SK-N-SH treated with all-trans-retinoic acid at 6 μM for 48 hours (cell line): ENCODE data around the gene VSIG4.

Source experiments
- ATAC-seq: fragments of 200-7000 bp; cut with Tn5 transposase; 3 replicates; pipeline ENCODE4 v1.9.1; 2020; ENCODE audit warnings: mild to moderate bottlenecking, moderate library complexity
- ARNTL ChIP-seq: fragments of 450-650 bp; formaldehyde crosslinking; IDR thresholded peaks from 2 replicates; pipeline ENCODE4 v1.5.0; 2020; ENCODE audit warnings: low read depth, mild to moderate bottlenecking, moderate library complexity, borderline replicate concordance
- BACH2 ChIP-seq: fragments of 250-450 bp; sonication (Bioruptor Pico); IDR thresholded peaks from 2 replicates; pipeline ENCODE4 v1.9.0; 2021; ENCODE audit warnings: mild to moderate bottlenecking, borderline replicate concordance
- CSDC2 ChIP-seq: fragments of 250-450 bp; sonication (Bioruptor Pico); IDR thresholded peaks from 2 replicates; pipeline ENCODE4 v1.5.0; 2020; ENCODE audit warnings: mild to moderate bottlenecking, moderate library complexity
- ESRRG ChIP-seq: fragments of 250-450 bp; sonication (Bioruptor Pico); IDR thresholded peaks from 2 replicates; pipeline ENCODE4 v1.6.1; 2021; ENCODE audit warnings: mild to moderate bottlenecking
- GLIS3 ChIP-seq: fragments of 250-450 bp; sonication (Bioruptor Pico); IDR thresholded peaks from 2 replicates; pipeline ENCODE4 v1.5.0; 2020; ENCODE audit warnings: mild to moderate bottlenecking, moderate library complexity
- ISL1 ChIP-seq: fragments of 250-450 bp; sonication (Bioruptor Pico); IDR thresholded peaks from 2 replicates; pipeline ENCODE4 v2.1.2; 2022; ENCODE audit warnings: mild to moderate bottlenecking, moderate library complexity
- OSR1 ChIP-seq: fragments of 250-450 bp; sonication (Bioruptor Pico); IDR thresholded peaks from 2 replicates; pipeline ENCODE4 v1.8.0; 2022; ENCODE audit warnings: moderate library complexity, mild to moderate bottlenecking, inconsistent platforms
- PPARA ChIP-seq: fragments of 250-450 bp; sonication (Bioruptor Pico); IDR thresholded peaks from 2 replicates; pipeline ENCODE4 v1.5.0; 2020; ENCODE audit warnings: mild to moderate bottlenecking, borderline replicate concordance
- RARB ChIP-seq: fragments of 250-450 bp; sonication (Bioruptor Pico); IDR thresholded peaks from 2 replicates; pipeline ENCODE4 v1.8.0; 2021; ENCODE audit warnings: mild to moderate bottlenecking, moderate library complexity
- TOX ChIP-seq: fragments of 250-450 bp; sonication (Bioruptor Pico); IDR thresholded peaks from 2 replicates; pipeline ENCODE4 v1.8.0; 2021; ENCODE audit warnings: mild to moderate bottlenecking, moderate library complexity, borderline replicate concordance
- ZC3H10 ChIP-seq: fragments of 250-450 bp; sonication (Bioruptor Pico); IDR thresholded peaks from 2 replicates; pipeline ENCODE4 v1.5.1; 2021; ENCODE audit warnings: mild to moderate bottlenecking, moderate library complexity
- ZFP3 ChIP-seq: fragments of 250-450 bp; sonication (Bioruptor Pico); IDR thresholded peaks from 2 replicates; pipeline ENCODE4 v1.5.0; 2020; ENCODE audit warnings: mild to moderate bottlenecking, moderate library complexity
- ZFP30 ChIP-seq: fragments of 450-650 bp; formaldehyde crosslinking; IDR thresholded peaks from 2 replicates; pipeline ENCODE4 v1.5.0; 2022; ENCODE audit warnings: mild to moderate bottlenecking, moderate library complexity
- ZNF565 ChIP-seq: fragments of 450-650 bp; formaldehyde crosslinking; conservative IDR thresholded peaks from 2 replicates; pipeline ENCODE4 v1.5.0; 2020; ENCODE audit warnings: low read depth, mild to moderate bottlenecking, moderate library complexity
- ZNF70 ChIP-seq: fragments of 450-650 bp; formaldehyde crosslinking; IDR thresholded peaks from 2 replicates; pipeline ENCODE4 v1.5.0; 2020; ENCODE audit warnings: mild to moderate bottlenecking, moderate library complexity
- TF ChIP-seq, protein P1 (sequence below): fragments of 250-450 bp; sonication (Bioruptor Pico); IDR thresholded peaks from 2 replicates; pipeline ENCODE4 v1.8.0; 2021; ENCODE audit warnings: low read depth, mild to moderate bottlenecking, moderate library complexity, borderline replicate concordance
- TF ChIP-seq, protein P2 (sequence below): fragments of 250-450 bp; sonication (Bioruptor Pico); IDR thresholded peaks from 2 replicates; pipeline ENCODE4 v1.5.1; 2020; ENCODE audit warnings: low read depth, mild to moderate bottlenecking, moderate library complexity
- TF ChIP-seq, protein P3 (sequence below): fragments of 250-450 bp; sonication (Bioruptor Pico); IDR thresholded peaks from 2 replicates; pipeline ENCODE4 v1.8.0; 2020; ENCODE audit warnings: mild to moderate bottlenecking, moderate library complexity, borderline replicate concordance
- TF ChIP-seq, protein P4 (sequence below): fragments of 250-450 bp; sonication (Bioruptor Pico); IDR thresholded peaks from 2 replicates; pipeline ENCODE4 v1.5.1; 2021; ENCODE audit warnings: mild to moderate bottlenecking, moderate library complexity

Gene VSIG4, protein sequence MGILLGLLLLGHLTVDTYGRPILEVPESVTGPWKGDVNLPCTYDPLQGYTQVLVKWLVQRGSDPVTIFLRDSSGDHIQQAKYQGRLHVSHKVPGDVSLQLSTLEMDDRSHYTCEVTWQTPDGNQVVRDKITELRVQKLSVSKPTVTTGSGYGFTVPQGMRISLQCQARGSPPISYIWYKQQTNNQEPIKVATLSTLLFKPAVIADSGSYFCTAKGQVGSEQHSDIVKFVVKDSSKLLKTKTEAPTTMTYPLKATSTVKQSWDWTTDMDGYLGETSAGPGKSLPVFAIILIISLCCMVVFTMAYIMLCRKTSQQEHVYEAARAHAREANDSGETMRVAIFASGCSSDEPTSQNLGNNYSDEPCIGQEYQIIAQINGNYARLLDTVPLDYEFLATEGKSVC

DNA sequence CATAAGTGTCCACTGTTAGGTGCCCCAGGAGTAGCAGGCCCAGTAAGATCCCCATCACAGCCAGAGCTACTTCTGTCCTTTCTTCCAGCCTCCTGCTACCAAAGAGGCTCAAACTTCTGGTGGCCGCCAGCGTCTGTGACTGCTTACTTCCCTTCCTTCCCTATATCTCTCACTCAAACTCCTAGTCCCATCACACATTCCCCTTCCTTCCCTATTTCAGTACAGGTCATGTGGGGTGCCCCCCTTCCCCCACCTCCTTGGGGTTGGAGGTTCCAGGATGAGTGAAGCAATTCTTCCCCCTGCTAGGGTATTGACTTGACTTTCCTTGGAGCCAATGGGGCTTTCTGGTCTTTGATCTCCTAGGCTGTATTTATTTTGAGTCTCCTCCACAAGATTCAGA, at the start of gene VSIG4:
TSS of gene VSIG4 (minus strand) at position 137 of the 400 bp plus-strand sequence. CDS start at position 55, 82 bp downstream.
- ATAC-seq, result no peak
- TF ChIP-seq ZNF565 (CRISPR knock-in tag) (no peak), PPARA (CRISPR knock-in tag) (no peak)
- TF ChIP-seq, all 23 proteins: peak for 0

DNA sequence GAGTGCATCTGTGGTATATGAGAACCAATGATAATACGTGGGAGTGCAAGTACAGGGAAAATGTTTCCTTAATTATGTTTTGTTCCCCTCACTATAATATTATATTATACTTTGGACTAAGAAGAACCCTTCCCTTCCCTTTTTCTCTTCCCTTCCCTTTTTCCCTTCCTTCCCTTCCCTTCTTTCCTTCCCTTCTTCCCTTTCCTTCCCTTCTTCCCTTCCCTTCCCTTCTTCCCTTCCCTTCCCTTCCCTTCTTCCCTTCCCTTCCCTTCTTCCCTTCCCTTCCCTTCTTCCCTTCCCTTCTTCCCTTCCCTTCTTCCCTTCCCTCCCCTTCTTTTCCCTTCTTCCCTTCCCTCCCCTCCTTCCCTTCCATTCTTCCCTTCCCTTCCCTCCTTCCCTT, 36.9 kb upstream of the VSIG4 start:
- ATAC-seq, result no peak
- TF ChIP-seq CSDC2 (CRISPR knock-in tag) (no peak), ESRRG (CRISPR knock-in tag) (no peak), ARNTL (no peak), ZC3H10 (CRISPR knock-in tag) (no peak), ISL1 (CRISPR knock-in tag) (no peak), ZNF70 (no peak), PPARA (CRISPR knock-in tag) (no peak), GLIS3 (CRISPR knock-in tag) (no peak)

DNA sequence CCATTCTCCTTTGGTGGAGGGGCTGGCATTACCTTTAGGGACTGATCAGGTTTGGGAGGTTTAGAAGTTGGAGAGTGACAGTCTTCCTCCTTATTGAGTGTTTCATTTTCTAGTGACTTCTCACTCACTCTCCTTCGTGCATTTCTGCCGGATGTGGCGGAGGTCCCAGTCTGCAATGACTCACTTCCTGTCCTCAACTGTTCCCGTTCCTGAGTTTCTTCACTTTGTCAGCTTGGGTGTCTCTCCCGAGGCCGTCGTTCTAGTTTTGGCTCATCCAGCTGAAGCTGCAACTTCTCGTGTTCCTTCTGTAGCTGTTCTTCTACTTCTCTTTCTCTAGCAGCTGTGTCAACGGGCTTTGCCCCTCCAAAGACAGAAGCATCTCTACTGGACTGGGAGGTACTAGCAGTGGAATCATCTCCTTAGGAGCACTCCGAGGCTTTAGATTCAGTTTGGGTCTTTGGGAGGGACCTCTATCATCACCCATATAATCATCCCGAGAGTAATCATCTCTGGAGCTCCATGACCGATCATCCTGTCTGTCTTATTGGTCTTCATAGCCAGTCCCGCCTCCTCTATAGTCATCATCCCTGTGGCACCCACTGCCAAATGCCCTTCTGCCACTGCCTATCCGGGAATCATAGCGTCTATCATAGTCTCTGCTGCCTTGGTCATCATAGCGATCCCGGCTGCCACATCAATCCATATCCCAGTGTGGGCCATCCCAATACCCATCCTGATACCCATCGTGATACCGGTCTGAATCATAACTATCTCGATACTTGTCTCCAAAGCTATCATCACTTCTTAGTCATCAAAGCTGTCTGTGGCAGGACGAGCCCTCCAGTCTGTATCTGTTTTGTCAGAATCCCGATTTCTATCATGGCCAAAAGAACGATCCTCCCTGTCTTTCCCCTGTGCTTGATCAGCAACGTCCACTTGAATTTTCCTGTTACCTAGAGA, 35.3 kb upstream of the VSIG4 start:
- TF ChIP-seq ZC3H10 (CRISPR knock-in tag), result no peak
- TF ChIP-seq ESRRG (CRISPR knock-in tag), result no peak
- TF ChIP-seq PPARA (CRISPR knock-in tag), result no peak
- no peak for TF ChIP-seq OSR1
- TF ChIP-seq, protein P1, sequence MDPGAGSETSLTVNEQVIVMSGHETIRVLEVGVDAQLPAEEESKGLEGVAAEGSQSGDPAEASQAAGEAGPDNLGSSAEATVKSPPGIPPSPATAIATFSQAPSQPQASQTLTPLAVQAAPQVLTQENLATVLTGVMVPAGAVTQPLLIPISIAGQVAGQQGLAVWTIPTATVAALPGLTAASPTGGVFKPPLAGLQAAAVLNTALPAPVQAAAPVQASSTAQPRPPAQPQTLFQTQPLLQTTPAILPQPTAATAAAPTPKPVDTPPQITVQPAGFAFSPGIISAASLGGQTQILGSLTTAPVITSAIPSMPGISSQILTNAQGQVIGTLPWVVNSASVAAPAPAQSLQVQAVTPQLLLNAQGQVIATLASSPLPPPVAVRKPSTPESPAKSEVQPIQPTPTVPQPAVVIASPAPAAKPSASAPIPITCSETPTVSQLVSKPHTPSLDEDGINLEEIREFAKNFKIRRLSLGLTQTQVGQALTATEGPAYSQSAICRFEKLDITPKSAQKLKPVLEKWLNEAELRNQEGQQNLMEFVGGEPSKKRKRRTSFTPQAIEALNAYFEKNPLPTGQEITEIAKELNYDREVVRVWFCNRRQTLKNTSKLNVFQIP (CRISPR knock-in tag), result no peak
- no peak for TF ChIP-seq BACH2 (CRISPR knock-in tag)
- TF ChIP-seq, protein P2, sequence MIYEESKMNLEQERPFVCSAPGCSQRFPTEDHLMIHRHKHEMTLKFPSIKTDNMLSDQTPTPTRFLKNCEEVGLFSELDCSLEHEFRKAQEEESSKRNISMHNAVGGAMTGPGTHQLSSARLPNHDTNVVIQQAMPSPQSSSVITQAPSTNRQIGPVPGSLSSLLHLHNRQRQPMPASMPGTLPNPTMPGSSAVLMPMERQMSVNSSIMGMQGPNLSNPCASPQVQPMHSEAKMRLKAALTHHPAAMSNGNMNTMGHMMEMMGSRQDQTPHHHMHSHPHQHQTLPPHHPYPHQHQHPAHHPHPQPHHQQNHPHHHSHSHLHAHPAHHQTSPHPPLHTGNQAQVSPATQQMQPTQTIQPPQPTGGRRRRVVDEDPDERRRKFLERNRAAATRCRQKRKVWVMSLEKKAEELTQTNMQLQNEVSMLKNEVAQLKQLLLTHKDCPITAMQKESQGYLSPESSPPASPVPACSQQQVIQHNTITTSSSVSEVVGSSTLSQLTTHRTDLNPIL (CRISPR knock-in tag), result no peak
- no peak for TF ChIP-seq TOX
- no peak for ATAC-seq

DNA sequence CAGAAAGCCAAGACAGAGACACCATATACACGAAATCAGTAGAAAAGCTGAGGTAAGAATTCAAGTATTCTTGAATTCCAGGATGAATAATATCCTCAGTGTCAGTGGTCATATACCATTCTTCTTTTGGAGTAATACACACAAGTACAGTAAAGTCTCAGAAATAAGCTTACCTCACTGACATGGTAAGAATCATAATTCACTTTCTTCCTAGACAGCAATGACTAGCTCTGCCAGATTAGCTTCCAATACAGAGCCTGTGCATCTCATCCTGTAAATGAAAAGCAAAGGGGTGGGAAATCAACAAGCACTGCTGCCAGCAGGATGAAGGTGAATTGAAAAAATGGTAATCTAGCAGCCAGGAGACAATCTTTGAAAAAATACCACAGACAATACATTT, 31.2 kb upstream of the VSIG4 start:
- no peak for TF ChIP-seq TOX
- TF ChIP-seq, protein P3, sequence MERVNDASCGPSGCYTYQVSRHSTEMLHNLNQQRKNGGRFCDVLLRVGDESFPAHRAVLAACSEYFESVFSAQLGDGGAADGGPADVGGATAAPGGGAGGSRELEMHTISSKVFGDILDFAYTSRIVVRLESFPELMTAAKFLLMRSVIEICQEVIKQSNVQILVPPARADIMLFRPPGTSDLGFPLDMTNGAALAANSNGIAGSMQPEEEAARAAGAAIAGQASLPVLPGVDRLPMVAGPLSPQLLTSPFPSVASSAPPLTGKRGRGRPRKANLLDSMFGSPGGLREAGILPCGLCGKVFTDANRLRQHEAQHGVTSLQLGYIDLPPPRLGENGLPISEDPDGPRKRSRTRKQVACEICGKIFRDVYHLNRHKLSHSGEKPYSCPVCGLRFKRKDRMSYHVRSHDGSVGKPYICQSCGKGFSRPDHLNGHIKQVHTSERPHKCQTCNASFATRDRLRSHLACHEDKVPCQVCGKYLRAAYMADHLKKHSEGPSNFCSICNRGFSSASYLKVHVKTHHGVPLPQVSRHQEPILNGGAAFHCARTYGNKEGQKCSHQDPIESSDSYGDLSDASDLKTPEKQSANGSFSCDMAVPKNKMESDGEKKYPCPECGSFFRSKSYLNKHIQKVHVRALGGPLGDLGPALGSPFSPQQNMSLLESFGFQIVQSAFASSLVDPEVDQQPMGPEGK, result no peak
- TF ChIP-seq RARB (CRISPR knock-in tag), result no peak
- TF ChIP-seq, protein P4, sequence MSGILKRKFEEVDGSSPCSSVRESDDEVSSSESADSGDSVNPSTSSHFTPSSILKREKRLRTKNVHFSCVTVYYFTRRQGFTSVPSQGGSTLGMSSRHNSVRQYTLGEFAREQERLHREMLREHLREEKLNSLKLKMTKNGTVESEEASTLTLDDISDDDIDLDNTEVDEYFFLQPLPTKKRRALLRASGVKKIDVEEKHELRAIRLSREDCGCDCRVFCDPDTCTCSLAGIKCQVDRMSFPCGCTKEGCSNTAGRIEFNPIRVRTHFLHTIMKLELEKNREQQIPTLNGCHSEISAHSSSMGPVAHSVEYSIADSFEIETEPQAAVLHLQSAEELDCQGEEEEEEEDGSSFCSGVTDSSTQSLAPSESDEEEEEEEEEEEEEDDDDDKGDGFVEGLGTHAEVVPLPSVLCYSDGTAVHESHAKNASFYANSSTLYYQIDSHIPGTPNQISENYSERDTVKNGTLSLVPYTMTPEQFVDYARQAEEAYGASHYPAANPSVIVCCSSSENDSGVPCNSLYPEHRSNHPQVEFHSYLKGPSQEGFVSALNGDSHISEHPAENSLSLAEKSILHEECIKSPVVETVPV (CRISPR knock-in tag), result no peak
- TF ChIP-seq, protein P2 (CRISPR knock-in tag), result no peak
- no peak for TF ChIP-seq ZFP30 (CRISPR knock-in tag)
- no peak for TF ChIP-seq ISL1 (CRISPR knock-in tag)
- TF ChIP-seq ESRRG (CRISPR knock-in tag), result no peak
- TF ChIP-seq ZFP3 (CRISPR knock-in tag), result no peak
- TF ChIP-seq, all 23 proteins: peak for 0
- no peak for ATAC-seq
